B cell (primary cell): ENCODE data around the gene CDH19. TPM values are rescaled to one million over a fixed set of nuclear protein-coding genes. Genes with fewer than 3 reads are reported as not detected.

Source experiments
- ATAC-seq: fragments of 200-7000 bp; cut with Tn5 transposase; one replicate; pipeline ENCODE4 v1.10.0; 2021; ENCODE audit warnings: low read depth, mild to moderate bottlenecking, moderate number of reproducible peaks, moderate library complexity
- CTCF ChIA-PET: fragments of 350-600 bp; sonication (Branson Sonifier 250); formaldehyde crosslinking; loops from one replicate; lab custom pipeline; 2021; ENCODE audit warnings: antibody characterized with exemption, inconsistent platforms; lab: Charles Lee
- POLR2A ChIA-PET: fragments of 350-600 bp; sonication (Branson Sonifier 250); formaldehyde crosslinking; loops from one replicate; lab custom pipeline; 2021; ENCODE audit warnings: antibody characterized with exemption; lab: Charles Lee
- DNase-seq: peaks from one replicate; pipeline ENCODE4 v3.0.0; 2013
- H2AFZ ChIP-seq: 2 replicates; pipeline ENCODE4 v1.6.1; 2012; ENCODE audit warnings: mild to moderate bottlenecking, low read depth, low read length; ENCODE audit not compliant: insufficient read depth, poor library complexity, severe bottlenecking
- H3K27ac ChIP-seq, 2 donors: 1 replicate in 1 of 2; 2 replicates in 1 of 2; pipeline ENCODE4 v1.5.1; 2012 to 2013; ENCODE audit warnings: low read length in 2 of 2, mild to moderate bottlenecking in 2 of 2, moderate library complexity in 1 of 2
- H3K27me3 ChIP-seq, 4 experiments: fragments of 200-600 bp in 1 of 4; sonication (generic) in 1 of 4; replicated peaks in 1 of 4; 1 replicate in 2 of 4; 2 replicates in 2 of 4; pipeline versions ENCODE4 v1.6.1 to v1.7.0; 2013 to 2016; ENCODE audit warnings: low read length in 3 of 4, mild to moderate bottlenecking in 2 of 4, mixed read lengths in 1 of 4, moderate library complexity in 1 of 4; ENCODE audit not compliant: insufficient read depth in 4 of 4, control insufficient read depth in 3 of 4; ENCODE audit errors: control extremely low read depth in 1 of 4
- H3K36me3 ChIP-seq, 2 experiments: replicated peaks in 1 of 2; 1 replicate in 1 of 2; 2 replicates in 1 of 2; pipeline versions ENCODE4 v1.6.1 to v1.7.1; 2013; ENCODE audit warnings: low read length in 1 of 2; ENCODE audit not compliant: insufficient read depth in 2 of 2, control insufficient read depth in 1 of 2; ENCODE audit errors: control extremely low read depth in 1 of 2, extremely low read depth in 1 of 2
- H3K4me1 ChIP-seq, 2 donors: fragments of 200-600 bp in 1 of 2; sonication (generic) in 1 of 2; 1 replicate in 1 of 2; 2 replicates in 1 of 2; pipeline versions ENCODE4 v1.5.1 to v1.6.1; 2013 to 2017; ENCODE audit warnings: low read length in 2 of 2; ENCODE audit not compliant: control insufficient read depth in 2 of 2, insufficient read depth in 2 of 2
- H3K4me2 ChIP-seq: replicated peaks from 2 replicates; pipeline ENCODE3; 2012; ENCODE audit warnings: mild to moderate bottlenecking, low read depth, low read length; ENCODE audit not compliant: poor library complexity, severe bottlenecking
- H3K4me3 ChIP-seq, 5 experiments: fragments of 200-600 bp in 1 of 5; sonication (generic) in 1 of 5; 1 replicate in 3 of 5; 2 replicates in 2 of 5; pipeline versions ENCODE4 v1.5.1 to v1.7.0; 2011 to 2016; ENCODE audit warnings: low read length in 4 of 5, mild to moderate bottlenecking in 4 of 5, low read depth in 2 of 5, control low read depth in 1 of 5, moderate library complexity in 1 of 5; ENCODE audit not compliant: insufficient read depth in 1 of 5; ENCODE audit errors: control extremely low read depth in 1 of 5, extremely low read depth in 1 of 5
- H3K79me2 ChIP-seq: fragments of 200-600 bp; sonication (generic); one replicate; pipeline ENCODE4 v1.6.0; 2016; ENCODE audit warnings: low read length; ENCODE audit not compliant: control insufficient read depth, insufficient read depth
- H3K9ac ChIP-seq: fragments of 200-600 bp; sonication (generic); 2 replicates; pipeline ENCODE4 v1.6.1; 2017; ENCODE audit warnings: mild to moderate bottlenecking, low read length, moderate library complexity
- H3K9me3 ChIP-seq, 3 donors: one replicate each; pipeline versions ENCODE4 v1.6.1 to v1.7.1; 2013; ENCODE audit warnings: low read length in 2 of 3; ENCODE audit not compliant: control insufficient read depth in 2 of 3, insufficient read depth in 1 of 3; ENCODE audit errors: control extremely low read depth in 1 of 3
- H4K20me1 ChIP-seq: 2 replicates; pipeline ENCODE4 v1.6.0; 2012; ENCODE audit warnings: mild to moderate bottlenecking, low read length; ENCODE audit not compliant: insufficient read depth, control insufficient read depth, poor library complexity, severe bottlenecking
- H3K27ac Mint-ChIP-seq: one replicate; pipeline ENCODE4 v1.8.0; 2021; ENCODE audit warnings: mixed read lengths
- H3K27me3 Mint-ChIP-seq: one replicate; pipeline ENCODE4 v1.8.0; 2021; ENCODE audit warnings: mixed read lengths
- H3K4me1 Mint-ChIP-seq: one replicate; pipeline ENCODE4 v1.8.0; 2021; ENCODE audit warnings: mixed read lengths
- H3K4me3 Mint-ChIP-seq: one replicate; pipeline ENCODE4 v1.8.0; 2021; ENCODE audit warnings: mixed read lengths
- H3K9me3 Mint-ChIP-seq: one replicate; pipeline ENCODE4 v1.8.0; 2022; ENCODE audit warnings: mixed read lengths; ENCODE audit not compliant: insufficient read depth
- CTCF ChIP-seq: fragments of 200-600 bp; IDR thresholded peaks from one replicate; pipeline ENCODE4 v1.8.0; 2022; ENCODE audit warnings: antibody characterized with exemption, mild to moderate bottlenecking
- EZH2 ChIP-seq: IDR thresholded peaks from 2 replicates; pipeline ENCODE4 v1.6.1; 2012; ENCODE audit warnings: borderline replicate concordance, low read depth, mild to moderate bottlenecking, moderate library complexity, low read length; ENCODE audit not compliant: insufficient read depth, poor library complexity, severe bottlenecking
- WGBS: methylation state at CpG from one replicate; pipeline ENCODE4 v1.1.5; 2013; ENCODE audit warnings: missing lambda C conversion rate; ENCODE audit not compliant: insufficient coverage; 5-methylcytosine and 5-hydroxymethylcytosine counted together
- intact Hi-C: fragments of 100-400 bp; cut with micrococcal nuclease; formaldehyde crosslinking; loops from one replicate; pipeline ENCODE4 v1.10.0; 2022
- polyA plus RNA-seq: library from polyadenylated mRNA; depleted of rRNA; stranded (reverse); fragments of >200 nt; gene quantifications from 2 replicates; pipeline ENCODE4 v1.2.3, GENCODE V29; 2012
- total RNA-seq, 2 donors: library from RNA; stranded (reverse); fragments of 120-200 nt in 1 of 2; gene quantifications; 1 replicate in 1 of 2; 2 replicates in 1 of 2; pipeline versions ENCODE4 v1.2.3 to v1.2.4, GENCODE V29; 2013 to 2022

The CDH19 gene
- total and polyA plus RNA-seq, 2 donors (not counting 1 experiment from before 2014, with no cell fraction given): not detected

- no peak for ATAC-seq
- Mint-ChIP-seq H3K27me3 (no peaks in the 10 kb centered on the region), H3K27ac (no peak overlapping the region), H3K4me1 (no peaks in the 10 kb centered on the region), H3K9me3 (no peaks in the 10 kb centered on the region), H3K4me3 (no peak overlapping the region)
- Histone ChIP-seq H2AFZ (no peak overlapping the region), H3K27me3 (no peaks in the 10 kb centered on the region), H3K4me2 (no peak overlapping the region), H3K27ac (no peak overlapping the region), H3K79me2 (no peaks in the 10 kb centered on the region), H3K4me3 (no peak overlapping the region), H3K36me3 (no peaks in the 10 kb centered on the region), H3K4me1 (no peaks in the 10 kb centered on the region), H3K9me3 (no peaks in the 10 kb centered on the region), H4K20me1 (no peaks in the 10 kb centered on the region), H3K9ac (no peak overlapping the region)
- ChIA-PET CTCF (no interaction called here), POLR2A (no interaction called here)
- no peak for TF ChIP-seq EZH2
- TF ChIP-seq CTCF: no peak
- DNase-seq: no peak
- intact Hi-C loops: no loop called here
- no CpG with 5 or more reads among the region's 5 CpGs for WGBS
Observed at GRCh38 chr18:66558773-66559172, 45.1 kb downstream of the CDH19 start.

GRCh38 chr18:66557091-66557490 is 46.8 kb downstream of the CDH19 start:
- Histone ChIP-seq H4K20me1 (no peaks in the 10 kb centered on the region), H3K79me2 (no peaks in the 10 kb centered on the region), H3K27ac (no peak overlapping the region), H3K27me3 (no peaks in the 10 kb centered on the region), H3K9me3 (no peaks in the 10 kb centered on the region), H3K4me3 (no peak overlapping the region), H2AFZ (no peak overlapping the region), H3K4me2 (no peak overlapping the region), H3K9ac (no peak overlapping the region), H3K4me1 (no peaks in the 10 kb centered on the region), H3K36me3 (no peaks in the 10 kb centered on the region)
- Mint-ChIP-seq H3K27ac (no peak overlapping the region), H3K4me3 (no peak overlapping the region), H3K4me1 (no peaks in the 10 kb centered on the region), H3K27me3 (no peaks in the 10 kb centered on the region), H3K9me3 (no peaks in the 10 kb centered on the region)
- ChIA-PET POLR2A (no interaction called here), CTCF (no interaction called here)
- intact Hi-C loops: no loop called here
- TF ChIP-seq CTCF (no peak), EZH2 (no peak)
- ATAC-seq: no peak
- no peak for DNase-seq
